Liver (tissue), 3 donors: ENCODE data around the gene ARHGAP12.

Experiments
- GABPA ChIP-seq, 2 donors: IDR thresholded peaks in 1 of 2; conservative IDR thresholded peaks in 1 of 2; 2 replicates each; pipeline ENCODE4 v1.6.1; 2016; ENCODE audit warnings: antibody characterized with exemption in 2 of 2, mild to moderate bottlenecking in 1 of 2, moderate library complexity in 1 of 2
- NR2F2 ChIP-seq: IDR thresholded peaks from 2 replicates; pipeline ENCODE4 v1.6.1; 2016; ENCODE audit warnings: antibody characterized with exemption
- RAD21 ChIP-seq, 2 donors: IDR thresholded peaks; 2 replicates each; pipeline ENCODE4 v1.6.1; 2016; ENCODE audit warnings: antibody characterized with exemption in 2 of 2, mild to moderate bottlenecking in 2 of 2
- TF ChIP-seq, protein P1 (sequence below): fragments of 150-350 bp; IDR thresholded peaks from 2 replicates; pipeline ENCODE4 v1.5.1; 2017; ENCODE audit warnings: improper control_type of control experiment, low read depth, low read length; ENCODE audit not compliant: missing input control
- TF ChIP-seq, protein P2 (sequence below): IDR thresholded peaks from 2 replicates; pipeline ENCODE4 v1.6.1; 2016; ENCODE audit warnings: antibody characterized with exemption
- TF ChIP-seq, protein P3 (sequence below): IDR thresholded peaks from 2 replicates; pipeline ENCODE4 v1.6.1; 2016; ENCODE audit warnings: antibody characterized with exemption
- donor health status: healthy.
- donor health status: healthy.

DNA sequence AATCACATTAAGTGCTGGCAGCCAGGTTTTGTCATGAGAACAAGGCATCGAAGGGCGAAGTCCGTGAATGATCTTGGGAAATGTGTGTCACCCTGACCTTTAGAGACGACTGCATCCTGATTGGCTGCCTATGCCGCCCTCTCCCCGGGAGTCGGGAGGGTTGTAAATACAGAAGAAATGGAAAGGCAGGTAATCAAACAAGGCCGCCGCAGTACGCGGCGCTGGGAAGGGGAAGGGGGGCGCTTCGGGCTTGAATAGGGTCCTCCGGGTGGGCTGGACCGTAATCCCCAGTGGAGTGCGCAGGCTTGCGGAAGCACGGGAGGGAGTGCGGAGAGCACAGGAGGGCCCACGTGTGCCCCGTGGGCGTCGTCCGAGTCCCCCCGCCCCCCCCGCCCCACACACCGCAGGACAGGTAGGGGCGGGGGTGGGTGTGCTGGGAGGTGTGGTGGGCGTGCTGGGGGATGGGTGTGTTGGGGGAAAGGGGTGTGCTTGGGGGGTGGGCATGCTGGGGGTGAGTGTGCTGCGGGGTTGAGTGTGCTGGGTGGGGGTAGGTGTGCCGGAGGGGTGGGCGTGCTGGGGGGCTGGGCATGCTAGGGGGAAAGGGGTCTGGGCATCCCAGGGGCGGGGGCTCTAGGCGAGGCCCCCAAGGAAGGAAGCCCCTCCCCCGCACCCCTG lies 169.4 kb downstream of the ARHGAP12 start:
- peak; percentile 90 for TF ChIP-seq NR2F2
- TF ChIP-seq, protein P1, sequence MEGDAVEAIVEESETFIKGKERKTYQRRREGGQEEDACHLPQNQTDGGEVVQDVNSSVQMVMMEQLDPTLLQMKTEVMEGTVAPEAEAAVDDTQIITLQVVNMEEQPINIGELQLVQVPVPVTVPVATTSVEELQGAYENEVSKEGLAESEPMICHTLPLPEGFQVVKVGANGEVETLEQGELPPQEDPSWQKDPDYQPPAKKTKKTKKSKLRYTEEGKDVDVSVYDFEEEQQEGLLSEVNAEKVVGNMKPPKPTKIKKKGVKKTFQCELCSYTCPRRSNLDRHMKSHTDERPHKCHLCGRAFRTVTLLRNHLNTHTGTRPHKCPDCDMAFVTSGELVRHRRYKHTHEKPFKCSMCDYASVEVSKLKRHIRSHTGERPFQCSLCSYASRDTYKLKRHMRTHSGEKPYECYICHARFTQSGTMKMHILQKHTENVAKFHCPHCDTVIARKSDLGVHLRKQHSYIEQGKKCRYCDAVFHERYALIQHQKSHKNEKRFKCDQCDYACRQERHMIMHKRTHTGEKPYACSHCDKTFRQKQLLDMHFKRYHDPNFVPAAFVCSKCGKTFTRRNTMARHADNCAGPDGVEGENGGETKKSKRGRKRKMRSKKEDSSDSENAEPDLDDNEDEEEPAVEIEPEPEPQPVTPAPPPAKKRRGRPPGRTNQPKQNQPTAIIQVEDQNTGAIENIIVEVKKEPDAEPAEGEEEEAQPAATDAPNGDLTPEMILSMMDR: no peak
- no peak for TF ChIP-seq GABPA (IDR thresholded peaks at IDR 0.05 in 1 of 2, conservative IDR thresholded peaks at IDR 0.05 in 1 of 2)
- TF ChIP-seq, protein P2, sequence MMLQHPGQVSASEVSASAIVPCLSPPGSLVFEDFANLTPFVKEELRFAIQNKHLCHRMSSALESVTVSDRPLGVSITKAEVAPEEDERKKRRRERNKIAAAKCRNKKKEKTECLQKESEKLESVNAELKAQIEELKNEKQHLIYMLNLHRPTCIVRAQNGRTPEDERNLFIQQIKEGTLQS: peak; percentile 21
- TF ChIP-seq, protein P3, sequence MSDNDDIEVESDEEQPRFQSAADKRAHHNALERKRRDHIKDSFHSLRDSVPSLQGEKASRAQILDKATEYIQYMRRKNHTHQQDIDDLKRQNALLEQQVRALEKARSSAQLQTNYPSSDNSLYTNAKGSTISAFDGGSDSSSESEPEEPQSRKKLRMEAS: no peak
- peak; percentile 14 to 24 for TF ChIP-seq RAD21 (IDR thresholded peaks at IDR 0.05)
